ENCODE measurements around the gene JUNB. TPM values are rescaled to one million over a fixed set of nuclear protein-coding genes. Genes with fewer than 3 reads are reported as not detected.
"Not testable (repeated sequence)": the region's sequence is repeated elsewhere in the genome, so short reads cannot be mapped to it uniquely, and the experiment has no call there.

The JUNB gene
- total RNA-seq, 2 experiments from 2014 or later: 197 TPM

GRCh38 chr19:12792853-12793289 lies 1.6 kb downstream of the JUNB start:
- H3K27ac Mint-ChIP-seq: peak overlapping the region; percentile 98
- peaks cover 20% of the 10 kb centered on the region for H3K36me3 Mint-ChIP-seq (ENCODE audit: low read depth)
- H3K27me3 Mint-ChIP-seq: no peaks in the 10 kb centered on the region
- H3K4me3 Mint-ChIP-seq: peak overlapping the region; percentile 93
- H3K4me1 Mint-ChIP-seq: peaks cover 50% of the 10 kb centered on the region
- DNase-seq: no peak
- POLR2A ChIA-PET: interaction anchor here (0.8 to 14.7 kb wide), 23 partner anchors 9 to 1053 kb away, joined by 3 to 574 read pairs (median 6); partner anchors contain the start of genes CALR, DHPS, FBXW9 and GET3
- CTCF ChIA-PET: interaction anchor here (0.8 to 13.9 kb wide), 12 partner anchors 10 to 92 kb away, joined by 3 to 419 read pairs (median 6); partner anchors contain the start of genes GET3, HOOK2, RNASEH2A and TRIR
- no peaks in the 10 kb centered on the region for H3K9me3 Mint-ChIP-seq

- ChIA-PET CTCF (interaction anchor here (0.8 to 13.9 kb wide), 11 partner anchors 11 to 92 kb away, joined by 3 to 419 read pairs (median 10); partner anchors contain the start of genes GET3, HOOK2 and TRIR), POLR2A (interaction anchor here (0.8 to 14.7 kb wide), 20 partner anchors 8 to 362 kb away, joined by 3 to 574 read pairs (median 6); partner anchors contain the start of genes CALR, DHPS, FBXW9 and GET3)
- H3K27ac Mint-ChIP-seq: peak overlapping the region; percentile 98
- DNase-seq: peak; percentile 94
- peaks cover 43% of the 10 kb centered on the region for H3K4me1 Mint-ChIP-seq
- H3K27me3 Mint-ChIP-seq: no peaks in the 10 kb centered on the region
- peaks cover 20% of the 10 kb centered on the region for H3K36me3 Mint-ChIP-seq (ENCODE audit: low read depth)
- no peaks in the 10 kb centered on the region for H3K9me3 Mint-ChIP-seq
- H3K4me3 Mint-ChIP-seq: peak overlapping the region; percentile 93
Measured at GRCh38 chr19:12793290-12794195, 2.3 kb downstream of the JUNB start.

GRCh38 chr19:12794196-12794941 lies 3.1 kb downstream of the JUNB start:
- CTCF ChIA-PET: interaction anchor here (0.7 to 13.9 kb wide), 8 partner anchors 12 to 78 kb away, joined by 3 to 419 read pairs (median 21); partner anchors contain the start of gene HOOK2
- H3K27me3 Mint-ChIP-seq: no peaks in the 10 kb centered on the region

GRCh38 chr19:12794971-12795381 lies 3.7 kb downstream of the JUNB start:
- ChIA-PET POLR2A (interaction anchor here (0.7 to 14.7 kb wide), 13 partner anchors 7 to 113 kb away, joined by 3 to 574 read pairs (median 7); partner anchors contain the start of genes DHPS, GET3, HOOK2 and RNASEH2A), CTCF (interaction anchor here (0.7 to 13.9 kb wide), 9 partner anchors 13 to 184 kb away, joined by 3 to 419 read pairs (median 5); partner anchors contain the start of genes HOOK2, ZNF490 and ZNF791)
- Mint-ChIP-seq H3K36me3 (ENCODE audit: low read depth) (peaks cover 23% of the 10 kb centered on the region), H3K27me3 (no peaks in the 10 kb centered on the region), H3K4me1 (peaks cover 39% of the 10 kb centered on the region), H3K27ac (peak overlapping the region; percentile 92), H3K9me3 (no peaks in the 10 kb centered on the region), H3K4me3 (peak overlapping the region; percentile 74)
- no peak for DNase-seq

More at GRCh38 chr19:12794196-12794941, 3.1 kb downstream of the JUNB start:
- H3K9me3 Mint-ChIP-seq: no peaks in the 10 kb centered on the region
- H3K36me3 Mint-ChIP-seq (ENCODE audit: low read depth): peaks cover 18% of the 10 kb centered on the region
- no peak for DNase-seq
- H3K4me1 Mint-ChIP-seq: peaks cover 35% of the 10 kb centered on the region
- POLR2A ChIA-PET: interaction anchor here (0.7 to 14.7 kb wide), 8 partner anchors 10 to 113 kb away, joined by 3 to 574 read pairs (median 6); partner anchors contain the start of genes DHPS, GET3, HOOK2 and TRIR
- H3K4me3 Mint-ChIP-seq: peak overlapping the region; percentile 74
- H3K27ac Mint-ChIP-seq: peak overlapping the region; percentile 92

- Mint-ChIP-seq H3K4me3 (peak overlapping the region; percentile 64), H3K27me3 (no peaks in the 10 kb centered on the region), H3K36me3 (ENCODE audit: low read depth) (peaks cover 36% of the 10 kb centered on the region), H3K9me3 (no peaks in the 10 kb centered on the region), H3K4me1 (peaks cover 41% of the 10 kb centered on the region), H3K27ac (peak overlapping the region; percentile 84)
- CTCF ChIA-PET: interaction anchor here (0.6 to 13.9 kb wide), 23 partner anchors 9 to 186 kb away, joined by 3 to 419 read pairs (median 5); partner anchors contain the start of genes HOOK2, RNASEH2A, TNPO2 and TRIR
- peak; percentile 81 for DNase-seq
- POLR2A ChIA-PET: interaction anchor here (0.9 to 14.7 kb wide), 14 partner anchors 9 to 98 kb away, joined by 3 to 574 read pairs (median 4); partner anchors contain the start of genes GET3, HOOK2, RNASEH2A and TRIR
Measured at GRCh38 chr19:12796146-12797071, 5.1 kb downstream of the JUNB start.

GRCh38 chr19:12797141-12797587 lies 5.9 kb downstream of the JUNB start:
- no peak for DNase-seq
- H3K36me3 Mint-ChIP-seq (ENCODE audit: low read depth): peaks cover 36% of the 10 kb centered on the region
- no peak overlapping the region for H3K4me3 Mint-ChIP-seq
- no peaks in the 10 kb centered on the region for H3K9me3 Mint-ChIP-seq
- no peaks in the 10 kb centered on the region for H3K27me3 Mint-ChIP-seq
- H3K27ac Mint-ChIP-seq: no peak overlapping the region
- ChIA-PET CTCF (interaction anchor here (0.6 to 13.9 kb wide), 8 partner anchors 9 to 100 kb away, joined by 3 to 419 read pairs (median 6); partner anchors contain the start of genes HOOK2 and RNASEH2A), POLR2A (interaction anchor here (1.0 to 14.7 kb wide), 2 partner anchors 16 to 21 kb away, joined by 3 to 574 read pairs; partner anchors contain the start of gene HOOK2)
- peaks cover 44% of the 10 kb centered on the region for H3K4me1 Mint-ChIP-seq

GRCh38 chr19:12797607-12798006 lies 6.3 kb downstream of the JUNB start:
- POLR2A ChIA-PET: interaction anchor here (14.7 kb wide), 1 partner anchor 21 kb away, joined by 574 read pairs; the partner anchor contains the start of gene HOOK2

GRCh38 chr19:12799742-12800465 lies 8.6 kb downstream of the JUNB start:
- POLR2A ChIA-PET: interaction anchor here (1.0 to 14.7 kb wide), 6 partner anchors 8 to 85 kb away, joined by 3 to 574 read pairs (median 12); partner anchors contain the start of genes HOOK2, JUNB and TRIR
- no peak for DNase-seq
- peak overlapping the region; percentile 24 for H3K4me3 Mint-ChIP-seq

More at GRCh38 chr19:12797607-12798006, 6.3 kb downstream of the JUNB start:
- not testable (repeated sequence) for H3K9me3 Mint-ChIP-seq, H3K27me3 Mint-ChIP-seq, H3K4me3 Mint-ChIP-seq, DNase-seq, H3K27ac Mint-ChIP-seq
- CTCF ChIA-PET: interaction anchor here (0.6 to 13.9 kb wide), 8 partner anchors 9 to 101 kb away, joined by 3 to 419 read pairs (median 6); partner anchors contain the start of genes HOOK2 and RNASEH2A
- Mint-ChIP-seq H3K36me3 (ENCODE audit: low read depth) (peaks cover 33% of the 10 kb centered on the region), H3K4me1 (peaks cover 49% of the 10 kb centered on the region)

GRCh38 chr19:12800466-12800770 lies 9.1 kb downstream of the JUNB start:
- no peaks in the 10 kb centered on the region for H3K27me3 Mint-ChIP-seq
- H3K4me1 Mint-ChIP-seq: peaks cover 40% of the 10 kb centered on the region
- no peak for DNase-seq
- H3K36me3 Mint-ChIP-seq (ENCODE audit: low read depth): peaks cover 25% of the 10 kb centered on the region
- peak overlapping the region; percentile 87 for H3K4me3 Mint-ChIP-seq
- ChIA-PET POLR2A (interaction anchor here (0.7 to 14.7 kb wide), 7 partner anchors 8 to 137 kb away, joined by 3 to 574 read pairs (median 9); partner anchors contain the start of genes CALR, HOOK2, JUNB and TRIR), CTCF (interaction anchor here (1.4 to 13.9 kb wide), 4 partner anchors 23 to 48 kb away, joined by 5 to 419 read pairs (median 94); no protein-coding TSS in a partner anchor)
- no peaks in the 10 kb centered on the region for H3K9me3 Mint-ChIP-seq
- H3K27ac Mint-ChIP-seq: peak overlapping the region; percentile 50

More at GRCh38 chr19:12799742-12800465, 8.6 kb downstream of the JUNB start:
- Mint-ChIP-seq H3K4me1 (peaks cover 40% of the 10 kb centered on the region), H3K27ac (no peak overlapping the region), H3K9me3 (no peaks in the 10 kb centered on the region), H3K36me3 (ENCODE audit: low read depth) (peaks cover 25% of the 10 kb centered on the region), H3K27me3 (no peaks in the 10 kb centered on the region)
- CTCF ChIA-PET: interaction anchor here (0.6 to 13.9 kb wide), 7 partner anchors 22 to 170 kb away, joined by 3 to 419 read pairs (median 5); no protein-coding TSS in a partner anchor

GRCh38 chr19:12800923-12801465 lies 9.7 kb downstream of the JUNB start:
- Mint-ChIP-seq H3K4me1 (peaks cover 37% of the 10 kb centered on the region), H3K36me3 (ENCODE audit: low read depth) (peaks cover 25% of the 10 kb centered on the region), H3K27me3 (no peaks in the 10 kb centered on the region), H3K27ac (peak overlapping the region; percentile 64), H3K9me3 (no peaks in the 10 kb centered on the region), H3K4me3 (peak overlapping the region; percentile 87)
- DNase-seq: peak; percentile 34
- ChIA-PET CTCF (interaction anchor here (1.4 to 13.9 kb wide), 3 partner anchors 24 to 46 kb away, joined by 5 to 419 read pairs (median 183); no protein-coding TSS in a partner anchor), POLR2A (interaction anchor here (0.7 to 14.7 kb wide), 8 partner anchors 9 to 137 kb away, joined by 3 to 574 read pairs (median 6); partner anchors contain the start of genes CALR, HOOK2, JUNB and TRIR)
